Left ventricle myocardium superior (tissue), 1 donor: ENCODE measurements around the gene DCC. TPM values are rescaled to one million over a fixed set of nuclear protein-coding genes. Genes with fewer than 3 reads are reported as not detected.
"Not testable (repeated sequence)": the region's sequence is repeated elsewhere in the genome, so short reads cannot be mapped to it uniquely, and the experiment has no call there.

ENCODE experiments used
- ATAC-seq: fragments of 200-7000 bp; cut with Tn5 transposase; one replicate; pipeline ENCODE4 v1.9.1; 2020; ENCODE audit warnings: mild to moderate bottlenecking, moderate library complexity
- DNase-seq: peaks from one replicate; pipeline ENCODE4 v3.0.0-alpha.2; 2020
- intact Hi-C: fragments of 100-400 bp; cut with micrococcal nuclease; formaldehyde crosslinking; loops from one replicate; pipeline ENCODE4 v1.11.0; 2022
- total RNA-seq: library from RNA; stranded (reverse); fragmentation: NEBNext Ultra II Directional; extraction: Animal tissue kit (Norgen Biotek cat#: 25700); gene quantifications from one replicate; pipeline ENCODE4 v1.2.1, GENCODE V29; 2021
- donor health status: DM: no; HTN: yes; CAD: no; lungs with severe emphysema.

DCC gene
- total RNA-seq, 1 donor from 2014 or later: not detected

DNA sequence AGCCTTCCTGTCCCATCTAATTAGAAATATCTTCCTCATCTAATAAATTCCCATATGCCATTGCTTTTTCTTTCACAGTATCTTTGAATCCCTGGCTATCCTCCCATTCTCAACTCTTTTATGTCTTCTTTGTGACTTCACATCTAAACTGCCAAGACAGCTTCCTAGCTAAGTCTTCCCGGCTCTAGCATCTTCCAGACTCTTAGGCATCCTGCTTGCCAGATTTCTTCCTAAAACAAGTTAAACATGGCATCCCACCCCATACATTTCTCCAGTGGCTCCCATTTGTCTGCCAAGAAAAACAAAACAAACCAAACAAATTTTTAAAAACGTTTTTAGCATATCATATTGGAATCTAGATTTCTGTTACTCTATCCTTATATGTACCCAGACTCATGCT lies 1132.5 kb downstream of the DCC start:
- intact Hi-C loops: no loop called here
- DNase-seq (no peak), ATAC-seq (no peak)

DNA sequence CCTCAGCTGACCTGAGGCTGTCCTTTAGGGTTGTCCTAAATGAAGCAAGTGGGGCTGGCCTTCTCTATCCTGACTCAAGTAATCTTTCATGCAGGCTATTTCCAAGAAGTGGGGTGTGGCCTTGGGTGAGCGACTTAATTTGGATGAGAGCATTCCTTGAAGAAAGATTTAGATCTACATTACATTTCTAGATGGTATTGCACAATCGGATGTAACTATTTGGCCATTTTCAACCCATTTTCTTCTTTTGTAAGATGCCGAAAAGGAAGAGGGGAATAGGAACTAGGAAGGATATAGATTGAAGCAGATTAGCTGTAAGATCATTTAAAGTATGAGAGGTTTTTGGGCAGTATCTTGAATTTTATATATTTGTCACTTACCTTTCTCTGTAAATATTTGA lies 1138.2 kb downstream of the DCC start:
- intact Hi-C loops: no loop called here
- no peak for DNase-seq
- ATAC-seq: no peak

DNA sequence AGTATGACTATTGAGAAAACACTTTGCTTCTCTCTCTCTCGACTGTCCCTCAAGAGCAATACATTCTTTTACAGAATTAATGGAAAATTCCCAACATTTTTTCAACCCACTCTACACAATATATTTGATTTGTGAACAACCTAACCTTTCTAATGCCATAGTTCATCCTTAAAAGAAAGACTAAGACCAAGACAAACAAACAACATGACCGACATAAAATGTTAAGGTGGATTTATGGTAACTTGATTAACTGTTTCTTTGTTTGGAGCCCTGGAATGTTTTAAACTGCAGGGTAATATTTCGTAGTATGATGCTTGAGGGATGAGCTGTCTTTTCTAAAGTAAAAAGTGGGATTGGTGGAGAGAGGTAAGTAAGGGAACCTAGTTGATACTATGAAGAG lies 1146.3 kb downstream of the DCC start:
- DNase-seq (no peak), ATAC-seq (no peak)
- intact Hi-C loops: no loop called here

DNA sequence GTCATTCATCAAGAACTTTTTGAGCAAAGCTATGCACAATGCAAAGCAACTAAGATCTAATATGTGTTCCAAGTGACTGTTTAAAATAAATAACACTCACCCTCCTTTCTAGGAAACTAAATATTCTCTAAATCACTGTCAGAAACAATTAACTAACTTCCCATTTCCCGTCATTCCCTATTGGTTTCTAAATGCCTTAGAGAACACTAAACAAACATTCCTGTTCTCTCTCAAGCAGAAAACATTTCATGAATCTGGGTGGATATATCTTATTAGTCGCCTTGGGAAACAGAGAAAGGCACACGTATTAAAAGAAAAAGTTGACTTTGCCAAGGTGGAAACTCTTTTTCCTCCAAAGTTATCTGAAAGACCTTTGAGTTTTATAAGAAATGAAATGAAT lies 1149.3 kb downstream of the DCC start:
- no peak for DNase-seq
- ATAC-seq: no peak

DNA sequence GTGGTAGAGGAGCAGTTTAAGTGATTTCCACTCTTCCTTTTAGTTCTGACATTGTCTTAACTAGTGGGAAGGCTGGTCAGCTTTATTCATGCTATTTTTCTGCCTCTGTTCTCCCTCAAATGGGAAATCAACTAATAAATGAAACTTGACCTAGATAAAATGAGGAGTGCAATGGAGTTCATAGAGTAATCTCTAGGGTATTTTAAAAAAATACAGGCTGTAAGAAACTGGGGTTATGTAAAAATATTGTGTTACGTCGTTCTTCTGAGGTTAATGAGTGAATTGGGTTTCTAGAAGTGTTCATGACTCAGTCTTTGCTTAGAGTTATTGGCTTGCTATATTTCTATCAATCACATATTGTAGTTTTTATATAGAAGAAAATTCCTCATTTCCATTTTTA lies 1150.0 kb downstream of the DCC start:
- ATAC-seq (no peak), DNase-seq (no peak)
- intact Hi-C loops: no loop called here

More for the DNA sequence above, 1149.3 kb downstream of the DCC start:
- intact Hi-C loops: no loop called here

DNA sequence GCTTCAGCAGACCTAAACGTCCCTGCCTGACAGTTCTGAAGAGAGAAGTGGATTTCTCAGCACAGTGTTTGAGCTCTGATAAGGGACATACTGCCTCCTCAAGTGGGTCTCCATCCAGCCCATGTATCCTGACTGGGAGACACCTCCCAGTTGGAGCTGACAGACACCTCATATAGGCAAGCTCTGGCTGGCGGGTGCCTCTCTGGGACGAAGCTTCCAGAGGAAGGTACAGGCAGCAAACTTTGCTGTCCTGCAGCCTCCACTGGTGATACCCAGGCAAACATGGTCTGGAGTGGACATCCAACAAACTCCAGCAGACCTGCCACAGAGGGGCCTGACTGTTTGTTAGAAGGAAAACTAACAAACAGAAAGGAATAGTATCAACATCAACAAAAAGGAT lies 1156.0 kb downstream of the DCC start:
- ATAC-seq: no peak
- intact Hi-C loops: no loop called here
- no peak for DNase-seq

DNA sequence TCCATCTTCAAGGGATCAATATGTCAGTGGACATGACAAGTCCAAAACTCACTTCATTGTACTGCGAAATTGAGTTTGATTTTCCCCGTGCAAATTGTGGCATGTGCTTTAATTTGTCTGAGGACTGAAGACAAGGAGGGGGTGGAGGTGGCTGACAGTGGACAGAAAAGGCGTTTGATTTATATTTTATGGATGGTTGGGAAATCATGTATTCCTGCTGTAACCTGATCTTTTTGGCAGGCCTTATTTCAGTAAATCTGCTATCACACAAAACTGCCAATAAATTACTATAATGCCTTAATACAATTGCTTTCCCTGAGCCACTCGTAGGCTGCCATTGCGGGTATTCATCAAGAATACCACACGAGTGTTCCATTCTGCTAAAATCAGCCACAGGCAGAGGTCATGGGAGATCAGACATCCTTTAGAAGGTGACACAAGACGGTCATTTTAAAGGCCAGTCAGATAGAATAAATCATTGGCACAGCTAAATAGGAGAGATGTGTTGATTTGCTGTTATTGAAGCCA lies 1164.0 kb downstream of the DCC start:
- ATAC-seq (no peak), DNase-seq (no peak)
- intact Hi-C loops: no loop called here

DNA sequence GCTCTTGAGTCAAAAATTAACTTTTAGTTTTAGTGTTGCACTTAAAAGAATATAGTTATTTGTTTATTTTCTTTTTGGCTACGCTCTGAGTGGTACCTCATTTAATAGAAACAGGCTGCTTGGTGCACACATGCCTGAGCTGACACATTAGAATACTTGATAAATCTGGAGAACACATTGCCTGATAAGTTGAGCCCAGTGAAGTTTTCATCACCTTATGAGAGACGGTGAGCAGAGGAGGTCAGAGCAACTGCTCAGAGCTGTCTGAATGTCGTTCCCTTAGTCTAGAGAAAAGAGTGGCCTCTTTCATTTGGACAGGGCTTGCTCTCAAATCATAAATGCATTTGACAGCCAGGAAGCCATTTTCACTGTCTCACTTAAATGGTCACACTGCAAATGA lies 1168.5 kb downstream of the DCC start:
- peak; percentile 72 for ATAC-seq
- no peak for DNase-seq
- intact Hi-C loops: no loop called here

DNA sequence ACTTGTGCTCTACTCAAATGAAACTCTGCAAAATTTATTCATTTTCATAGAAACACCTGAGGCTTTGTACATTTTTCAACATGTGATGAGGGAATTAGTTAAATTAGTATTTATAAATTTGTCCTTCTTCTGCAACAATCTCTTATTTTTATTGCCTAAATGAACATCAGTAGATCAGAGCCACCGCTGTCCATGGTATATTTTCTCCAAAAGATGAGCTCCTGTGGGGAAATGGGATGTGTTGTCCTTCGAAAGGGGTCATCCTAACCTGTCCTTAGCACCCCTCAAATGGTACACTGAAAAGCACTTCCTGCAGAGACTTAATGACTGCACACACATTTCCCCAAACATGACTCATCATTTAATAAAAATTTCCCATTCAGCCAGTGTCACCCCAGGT lies 1169.9 kb downstream of the DCC start:
- ATAC-seq (no peak), DNase-seq (no peak)
- intact Hi-C loops: no loop called here

DNA sequence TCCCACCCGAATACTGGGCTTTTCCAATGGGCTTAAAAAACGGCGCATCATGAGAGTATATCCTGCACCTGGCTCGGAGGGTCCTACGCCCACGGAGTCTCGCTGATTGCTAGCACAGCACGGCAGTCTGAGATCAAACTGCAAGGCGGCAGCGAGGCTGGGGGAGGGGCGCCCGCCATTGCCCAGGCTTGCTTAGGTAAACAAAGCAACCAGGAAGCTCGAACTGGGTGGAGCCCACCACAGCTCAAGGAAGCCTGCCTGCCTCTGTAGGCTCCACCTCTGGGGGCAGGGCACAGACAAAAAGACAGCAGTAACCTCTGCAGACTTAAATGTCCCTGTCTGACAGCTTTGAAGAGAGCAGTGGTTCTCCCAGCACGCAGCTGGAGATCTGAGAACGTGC lies 1171.7 kb downstream of the DCC start:
- intact Hi-C loops, ATAC-seq: not testable (repeated sequence)

DNA sequence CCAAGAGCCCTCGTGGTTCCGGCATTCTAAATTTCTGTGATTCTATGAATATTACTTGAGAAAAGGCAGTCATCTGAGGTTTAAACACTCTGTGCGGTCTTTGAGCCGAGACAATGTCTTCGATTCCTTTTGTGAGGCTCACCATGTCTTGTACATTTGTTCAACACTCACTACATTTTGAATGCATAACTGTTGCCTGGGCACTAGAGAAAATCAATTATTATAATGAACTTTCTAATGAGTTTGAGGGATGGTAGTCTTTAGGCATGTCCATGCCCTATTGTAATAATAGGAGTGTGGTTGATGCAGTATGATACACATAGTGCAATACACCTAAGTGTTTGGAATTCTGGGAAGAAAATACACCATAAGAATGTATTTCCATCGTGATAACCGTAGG lies 1181.1 kb downstream of the DCC start:
- ATAC-seq (no peak), DNase-seq (no peak)
- intact Hi-C loops: no loop called here

More for the DNA sequence above, 1171.7 kb downstream of the DCC start:
- not testable (repeated sequence) for DNase-seq

DNA sequence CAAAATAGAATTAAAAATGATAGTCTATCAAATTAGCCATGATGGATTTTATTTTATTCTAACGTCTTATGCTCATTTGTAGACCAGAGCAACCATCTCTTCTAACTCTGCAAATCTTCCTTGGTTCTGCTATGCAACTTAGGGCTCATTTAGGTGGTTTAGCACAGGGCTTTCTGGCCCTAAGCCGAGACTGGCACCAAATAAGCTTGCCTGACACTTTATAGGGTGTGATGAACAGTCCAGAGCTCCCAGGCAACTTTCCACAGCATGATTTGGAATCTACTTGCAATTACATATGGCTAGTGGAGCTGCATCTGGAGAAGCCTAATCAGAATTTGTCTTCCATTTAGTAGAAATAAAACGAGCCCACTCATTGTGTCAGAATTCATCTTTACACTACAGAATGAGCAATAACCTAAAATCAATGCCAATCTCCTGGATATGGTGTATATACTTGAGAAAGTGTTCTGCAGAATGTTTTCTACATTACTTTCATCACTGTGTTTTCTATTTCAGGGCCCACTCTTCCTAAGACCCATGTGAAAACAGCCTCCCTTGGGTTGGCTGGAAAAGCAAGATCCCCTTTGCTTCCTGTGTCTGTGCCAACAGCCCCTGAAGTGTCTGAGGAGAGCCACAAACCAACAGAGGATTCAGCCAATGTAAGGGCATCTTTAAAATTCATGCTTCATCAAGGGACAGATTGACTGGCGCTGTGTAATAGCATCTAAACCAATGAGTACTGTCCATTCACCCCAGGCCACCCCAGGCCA lies 1186.3 kb downstream of the DCC start:
- intact Hi-C loops: no loop called here
- ATAC-seq (no peak), DNase-seq (no peak)

DNA sequence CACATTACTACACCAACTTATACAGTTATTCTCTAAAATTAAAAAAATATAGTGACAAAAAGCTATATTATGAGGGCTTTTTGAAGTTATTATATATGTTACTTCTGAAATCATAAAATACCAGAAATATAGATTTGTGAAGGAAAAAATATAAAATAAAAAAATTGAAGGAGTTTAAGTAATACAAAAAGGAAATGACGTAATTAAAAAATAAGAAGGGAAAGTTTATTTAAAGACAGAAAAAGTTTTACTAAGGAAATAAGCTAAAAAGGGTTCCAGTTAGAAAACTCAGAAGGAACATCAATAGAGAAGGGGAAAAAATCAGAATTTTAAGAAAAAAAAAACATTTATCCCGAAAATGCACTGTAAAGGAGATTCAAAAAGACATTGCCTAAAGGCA lies 1187.4 kb downstream of the DCC start:
- intact Hi-C loops: no loop called here

DNA sequence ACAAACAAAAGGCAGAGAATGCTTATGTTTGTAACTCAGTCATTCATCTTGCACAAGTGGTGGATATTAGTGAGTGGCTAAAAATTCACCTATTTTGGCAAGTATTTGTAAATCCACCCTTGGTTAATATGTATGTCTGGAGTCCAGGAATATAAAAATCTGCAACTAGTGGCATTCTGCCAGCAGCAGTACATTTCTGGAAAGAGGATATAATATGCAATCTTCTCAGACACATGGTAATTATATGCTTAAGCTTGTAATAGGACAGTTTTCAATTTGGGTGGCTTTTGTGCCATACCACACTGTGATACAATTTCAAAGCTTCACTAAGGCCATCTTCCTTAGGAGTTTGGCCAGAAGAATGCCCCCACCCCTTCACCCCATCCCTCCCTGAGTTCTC lies 1191.2 kb downstream of the DCC start:
- no peak for ATAC-seq
- no peak for DNase-seq
- intact Hi-C loops: no loop called here

More for the DNA sequence above, 1187.4 kb downstream of the DCC start:
- DNase-seq (no peak), ATAC-seq (no peak)

DNA sequence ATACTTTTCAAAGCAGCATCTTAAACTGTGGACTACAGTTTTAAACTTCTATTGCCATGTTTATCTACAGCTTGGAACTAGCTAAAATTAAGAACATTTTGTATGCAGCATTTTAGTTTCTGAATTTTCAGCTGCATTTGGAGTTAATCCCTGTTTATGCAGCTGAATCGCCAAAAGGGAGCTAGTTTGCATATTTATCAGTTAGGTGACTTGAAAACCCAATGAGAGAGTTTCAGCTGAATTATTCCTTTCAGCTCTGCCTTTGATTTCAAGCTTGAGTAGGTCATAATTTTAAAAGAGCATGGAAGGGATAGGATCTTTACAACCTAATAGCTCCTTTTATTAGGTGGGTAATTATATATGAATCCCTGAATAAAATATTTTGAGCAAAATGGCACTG lies 1191.9 kb downstream of the DCC start:
- ATAC-seq (no peak), DNase-seq (no peak)
- intact Hi-C loops: no loop called here

DNA sequence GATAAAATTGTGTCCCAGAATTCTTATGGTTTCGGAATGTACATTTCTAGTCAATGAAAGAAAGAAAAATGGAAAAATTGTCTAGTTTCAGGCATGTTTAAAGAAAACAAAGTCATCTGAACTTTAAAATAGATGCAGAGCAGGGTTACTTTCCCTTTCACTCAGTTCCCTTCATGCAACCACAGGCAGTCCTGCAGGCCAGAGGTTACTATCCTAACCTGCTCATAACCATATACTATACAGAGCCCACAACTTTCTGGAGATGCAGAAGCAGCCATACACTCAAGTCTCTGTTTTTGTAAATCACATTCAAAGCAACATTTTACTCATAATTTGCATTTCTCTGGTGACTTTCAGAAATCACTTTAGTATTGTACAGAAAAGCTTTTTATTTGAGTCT lies 1194.2 kb downstream of the DCC start:
- intact Hi-C loops: no loop called here
- ATAC-seq (no peak), DNase-seq (no peak)

DNA sequence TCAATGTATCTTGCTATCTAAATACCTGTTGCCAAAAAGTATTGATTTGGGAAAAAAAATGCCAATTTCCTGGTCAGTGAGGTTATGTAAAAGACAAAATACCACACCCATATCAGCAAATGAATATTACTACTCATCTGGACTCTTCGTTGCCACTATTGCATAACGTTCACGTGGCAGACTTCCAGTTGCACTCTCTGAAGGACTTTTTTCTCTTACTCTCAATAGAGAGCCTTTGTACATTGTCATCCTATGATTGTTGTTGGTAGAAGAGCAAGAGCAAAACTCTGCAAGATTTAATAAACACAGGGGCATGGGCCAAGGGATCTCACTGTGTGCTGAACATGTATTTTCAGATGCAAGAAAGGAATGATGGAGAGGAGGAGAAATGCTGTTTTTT lies 1194.7 kb downstream of the DCC start:
- peak; percentile 73 for ATAC-seq
- peak; percentile 41 for DNase-seq
- intact Hi-C loops: no loop called here

DNA sequence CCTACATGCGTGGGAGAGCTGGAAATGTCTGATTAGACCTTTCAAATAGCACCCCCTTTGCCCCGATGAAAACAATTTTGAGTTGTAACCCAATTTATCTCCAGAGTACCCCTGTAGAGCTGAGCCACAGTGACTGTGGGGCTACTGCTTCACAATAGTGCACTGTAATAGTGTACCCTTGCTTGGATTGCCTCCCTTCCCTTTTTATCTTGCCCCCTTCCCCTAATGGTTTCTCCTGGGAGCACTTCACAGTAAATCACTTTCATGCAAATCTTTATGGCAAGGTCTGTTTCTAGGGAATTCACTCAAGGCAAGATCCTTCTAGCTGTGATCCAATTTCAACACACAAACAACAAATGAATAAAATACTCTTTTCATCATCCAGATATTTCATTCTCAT lies 1196.9 kb downstream of the DCC start:
- ATAC-seq (no peak), DNase-seq (no peak)
- intact Hi-C loops: no loop called here

DNA sequence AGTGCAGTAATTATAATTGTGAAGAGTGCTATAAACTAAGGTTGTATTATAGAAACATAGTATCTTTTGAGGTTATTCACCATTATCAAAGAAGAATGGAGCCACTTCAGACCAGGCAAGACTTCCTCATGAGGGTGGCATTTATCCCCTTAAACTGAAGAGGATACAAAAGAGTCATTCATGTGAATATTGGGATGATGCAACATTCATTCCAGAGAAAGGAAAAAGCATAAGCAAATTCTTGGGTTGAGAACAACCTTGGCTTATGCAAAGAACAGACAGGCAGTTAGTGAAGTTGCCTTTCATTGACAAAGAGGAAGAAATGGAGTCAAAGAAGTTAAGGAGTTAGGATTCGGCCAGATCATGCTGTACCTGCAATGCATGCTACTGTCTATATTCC lies 1201.9 kb downstream of the DCC start:
- intact Hi-C loops: no loop called here
- no peak for ATAC-seq
- DNase-seq: no peak

DNA sequence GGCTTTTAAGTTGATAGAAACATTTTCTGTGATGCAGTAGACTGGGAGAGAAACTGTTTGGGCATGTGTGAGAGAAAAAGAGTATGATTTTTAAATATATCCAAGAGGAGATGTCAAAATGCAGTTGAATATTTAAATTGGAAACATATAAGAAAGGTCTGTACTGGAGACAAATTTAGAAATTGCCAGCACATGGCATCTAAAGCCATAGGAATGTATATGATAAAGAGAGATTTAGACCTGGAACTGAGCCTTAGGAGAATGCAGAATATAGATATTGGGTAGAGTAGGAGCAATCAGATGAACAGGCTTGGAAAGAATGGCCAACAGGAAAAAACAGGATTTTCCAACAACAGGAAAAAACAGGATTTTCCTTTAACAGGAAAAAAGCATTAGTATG lies 1203.7 kb downstream of the DCC start:
- ATAC-seq (no peak), DNase-seq (no peak)
- intact Hi-C loops: no loop called here

DNA sequence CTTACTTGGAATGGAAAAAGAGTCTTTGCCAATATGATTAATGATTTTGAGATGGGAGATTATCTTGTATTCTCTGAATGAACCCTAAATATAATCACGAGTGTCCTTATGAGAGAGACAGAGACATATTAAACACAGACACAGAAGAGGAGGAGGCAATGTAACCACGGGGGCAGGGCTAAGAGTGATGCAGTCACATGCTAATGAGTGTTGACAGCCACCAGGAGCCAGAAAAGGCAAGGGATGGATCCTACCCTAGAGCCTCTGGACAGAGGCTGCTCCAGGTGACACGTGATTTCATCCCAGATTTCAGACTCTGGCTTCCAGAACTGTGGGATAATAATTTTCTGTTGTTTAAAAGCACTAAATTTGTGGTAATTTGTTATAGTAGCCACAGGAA lies 1204.9 kb downstream of the DCC start:
- intact Hi-C loops: no loop called here
- ATAC-seq: no peak
- no peak for DNase-seq
